PFSK-1 (cell line): Measurements from ENCODE around the gene CPLX1.

ENCODE experiments used
- FOXP2 ChIP-seq: optimal IDR thresholded peaks from 2 replicates; pipeline ENCODE3; 2011; ENCODE audit warnings: borderline replicate concordance, control low read depth, inconsistent platforms; ENCODE audit not compliant: insufficient read depth; ENCODE audit errors: extremely low read length, extremely low read depth
- SIN3A ChIP-seq: IDR thresholded peaks from 2 replicates; pipeline ENCODE4 v1.6.1; 2012; ENCODE audit warnings: mild to moderate bottlenecking, low read length, moderate library complexity, borderline replicate concordance; ENCODE audit not compliant: insufficient read depth
- TAF1 ChIP-seq: IDR thresholded peaks from 2 replicates; pipeline ENCODE4 v1.6.1; 2012; ENCODE audit warnings: low read length, control low read depth, borderline replicate concordance; ENCODE audit not compliant: insufficient read depth

GRCh38 chr4:739569-739968 lies 86.4 kb downstream of the CPLX1 start:
- TF ChIP-seq FOXP2 = no peak
- TF ChIP-seq TAF1 = no peak
- TF ChIP-seq SIN3A = no peak
